ENCODE data around the gene SULF2.
A peak's percentile ranks its signal among the peaks of the same experiment; 100 is the strongest.

Gene SULF2

DNA sequence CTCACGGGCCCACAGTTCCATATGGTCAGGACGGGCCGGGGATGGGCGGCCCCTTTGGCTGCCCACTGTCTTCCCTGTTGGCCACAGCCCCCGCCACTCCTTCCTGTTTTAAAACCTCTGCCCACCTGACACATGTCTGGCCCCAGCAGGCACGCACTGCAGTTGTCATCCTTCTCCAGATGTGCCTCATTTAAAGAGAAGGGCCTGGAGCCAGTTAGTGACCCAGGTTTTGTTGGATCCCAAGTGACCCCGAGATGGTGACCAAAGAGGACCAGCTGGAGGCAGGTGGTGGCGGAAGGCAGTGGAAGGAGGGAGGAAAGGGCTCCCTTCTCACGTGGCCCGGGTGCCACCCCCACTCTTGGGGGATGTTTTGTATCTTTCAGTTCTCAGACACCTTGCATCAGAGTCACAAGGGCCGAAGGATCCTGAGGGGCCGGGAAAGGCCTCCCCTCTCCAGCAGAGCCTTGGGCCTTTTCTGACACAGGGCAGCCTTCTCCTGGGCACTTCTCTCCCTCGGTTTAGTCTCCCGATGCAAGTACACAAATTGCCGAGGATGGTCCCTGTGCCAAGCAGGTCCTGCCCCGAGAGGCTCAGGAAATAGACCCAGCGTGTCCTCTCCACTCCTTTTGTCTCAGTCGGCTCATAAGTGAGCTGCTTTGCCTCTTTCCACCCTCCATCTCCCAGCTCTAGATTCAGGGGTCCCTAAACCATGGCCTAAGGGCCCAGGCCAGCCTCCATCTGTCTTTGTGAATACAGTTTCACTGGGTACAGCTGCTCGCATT, 117.6 kb downstream of the SULF2 start:
- DNase-seq: no peak

DNA sequence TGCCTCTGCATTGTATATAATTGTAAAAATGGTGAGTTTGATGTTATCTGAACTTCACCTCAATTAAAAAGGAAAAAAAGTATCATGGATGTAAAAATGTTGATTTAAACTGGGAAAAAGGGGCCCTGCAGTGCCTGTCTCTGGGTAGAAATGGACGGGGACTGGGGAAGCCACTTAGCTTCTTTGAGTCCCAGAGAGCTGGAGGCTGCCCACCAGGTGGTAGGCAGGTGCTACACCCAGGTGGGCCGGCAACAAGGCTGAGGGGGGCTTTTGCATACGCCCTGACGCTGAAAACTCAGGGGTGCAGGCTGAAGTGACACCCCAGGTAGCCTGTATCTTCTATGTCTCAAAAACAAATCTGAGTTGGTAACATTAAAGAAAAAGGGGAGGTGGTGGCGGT, 118.2 kb downstream of the SULF2 start:
- no peak for DNase-seq

DNA sequence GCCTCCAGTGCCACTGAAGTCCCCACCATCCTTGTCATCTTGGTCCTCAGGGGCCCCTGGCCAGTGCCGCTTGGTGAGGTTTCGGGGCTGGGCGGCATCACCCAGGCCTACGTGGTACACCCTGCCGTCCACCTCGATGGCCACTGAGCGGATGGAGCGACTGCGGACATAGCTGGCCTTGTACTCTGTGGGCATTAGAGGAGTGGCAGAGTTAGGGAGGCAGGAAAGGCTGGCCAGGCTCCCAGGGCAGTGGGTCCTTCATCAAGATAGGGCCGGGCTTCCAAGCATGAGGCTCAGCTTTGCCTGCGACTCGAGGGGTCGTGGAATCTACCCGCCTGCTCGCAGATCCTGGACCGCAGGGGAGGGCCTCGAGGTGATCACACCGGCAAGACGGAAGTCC, 119.0 kb downstream of the SULF2 start:
- DNase-seq: no peak

DNA sequence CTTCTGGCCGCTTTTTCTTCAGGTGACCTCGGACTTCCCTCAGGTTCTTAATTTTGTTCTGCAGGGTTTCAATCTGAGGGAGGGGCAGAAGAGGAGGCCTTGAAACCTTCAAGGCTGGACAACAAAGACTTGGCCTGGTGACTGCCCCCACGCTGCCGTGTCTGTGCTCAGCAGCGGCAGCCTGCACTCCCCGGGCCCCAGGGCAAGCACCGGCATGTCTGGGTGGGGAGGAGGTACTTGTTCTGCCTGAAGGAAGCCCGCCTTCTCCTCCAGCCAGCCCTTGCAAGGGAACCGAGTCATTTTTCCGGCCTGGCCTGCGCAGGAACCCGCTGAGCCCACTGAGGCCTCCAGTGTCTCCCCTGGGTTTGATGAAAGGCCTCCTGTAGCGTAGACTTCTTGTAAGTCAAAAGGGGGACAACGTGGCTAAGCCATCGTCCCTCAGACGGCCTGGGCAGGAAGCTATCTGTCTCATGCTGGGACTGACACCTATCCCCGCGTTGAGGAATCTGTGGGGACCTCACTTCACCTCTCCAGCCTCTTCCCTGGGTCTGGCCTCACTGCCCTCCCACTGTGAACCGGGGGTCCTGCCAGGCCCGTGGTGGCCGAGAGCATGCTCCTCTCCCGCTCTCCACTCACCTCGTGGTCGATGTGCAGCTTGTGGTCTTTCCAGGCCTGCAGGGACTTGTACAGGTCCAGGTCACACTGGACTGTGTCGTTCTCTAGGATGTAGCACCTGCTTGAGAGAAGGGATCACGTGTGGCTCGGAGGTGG, 119.9 kb downstream of the SULF2 start:
- DNase-seq: no peak

DNA sequence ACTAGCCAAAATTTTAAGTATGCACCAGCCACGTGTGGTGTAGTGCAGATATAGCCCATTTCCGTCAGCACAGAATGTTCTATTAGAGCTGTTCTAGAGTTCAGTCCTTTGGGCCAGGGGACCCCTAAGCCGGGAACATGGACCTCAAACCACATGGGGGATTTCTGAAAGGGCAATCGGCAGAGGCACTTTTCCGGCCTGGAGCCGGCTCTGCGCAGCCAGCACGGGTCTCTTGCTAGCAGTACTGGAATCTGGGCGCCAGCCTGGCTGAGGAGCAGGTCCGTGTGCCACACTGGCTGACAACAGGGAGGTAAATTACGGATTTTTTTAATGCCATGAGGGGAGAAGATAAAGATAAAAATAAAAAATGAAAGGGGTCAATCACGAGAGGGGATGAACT, 120.5 kb downstream of the SULF2 start:
- DNase-seq: no peak

DNA sequence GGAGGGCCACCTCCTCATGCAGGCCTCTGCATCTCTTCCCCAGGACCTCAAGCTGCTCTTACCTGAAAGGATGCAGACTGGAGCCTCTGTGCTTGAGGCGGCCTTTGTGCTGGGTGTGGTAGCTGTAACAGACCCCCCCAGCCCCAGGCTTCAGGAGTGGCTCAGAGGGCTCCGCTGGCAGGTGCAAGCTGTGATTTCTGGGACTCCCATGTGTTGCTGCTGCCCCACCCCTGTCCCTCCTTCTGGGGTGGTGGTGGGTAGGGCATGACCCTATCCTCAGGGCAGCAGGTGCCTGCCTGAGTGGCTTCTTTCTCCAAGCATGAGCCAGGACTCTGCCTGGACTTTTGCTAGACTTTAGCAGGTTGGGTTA, 121.2 kb downstream of the SULF2 start:
- DNase-seq: no peak

DNA sequence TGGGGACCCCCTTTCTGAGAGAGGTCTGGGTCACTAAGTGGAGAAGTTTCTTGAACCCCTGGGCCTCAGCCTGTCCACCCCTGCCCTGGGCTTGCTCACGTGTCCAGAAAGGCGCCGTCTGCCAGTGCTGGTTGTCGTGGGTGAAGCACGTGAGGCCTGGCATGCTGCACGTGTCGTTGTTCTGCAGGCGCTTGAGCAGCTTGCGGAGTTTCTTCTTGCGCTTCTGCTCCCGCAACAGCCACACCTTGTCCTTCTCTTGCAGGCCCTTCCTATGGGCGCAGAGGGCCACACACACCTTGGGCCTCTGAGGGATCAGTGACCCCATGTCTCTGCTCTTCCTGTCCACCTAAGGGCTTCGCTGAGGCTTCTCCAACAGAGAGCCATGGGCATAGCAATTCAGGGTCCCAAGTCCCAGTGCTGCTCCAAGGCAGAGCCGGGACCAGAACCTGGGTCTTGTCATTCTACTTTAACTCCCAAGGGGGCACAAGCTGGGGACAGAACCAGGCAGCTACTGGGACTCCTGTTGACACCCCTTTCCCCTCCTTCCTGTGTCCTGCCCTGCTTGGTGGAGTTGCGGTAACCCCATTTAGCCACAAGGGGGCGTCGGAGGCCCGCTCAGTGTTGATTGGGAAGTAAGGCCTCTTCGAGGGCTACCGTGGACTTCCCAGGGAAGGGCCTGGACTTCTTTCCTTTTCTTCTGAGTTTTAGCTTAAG, 121.8 kb downstream of the SULF2 start:
- peak; percentile 31 to 79 (median 59) for DNase-seq

DNA sequence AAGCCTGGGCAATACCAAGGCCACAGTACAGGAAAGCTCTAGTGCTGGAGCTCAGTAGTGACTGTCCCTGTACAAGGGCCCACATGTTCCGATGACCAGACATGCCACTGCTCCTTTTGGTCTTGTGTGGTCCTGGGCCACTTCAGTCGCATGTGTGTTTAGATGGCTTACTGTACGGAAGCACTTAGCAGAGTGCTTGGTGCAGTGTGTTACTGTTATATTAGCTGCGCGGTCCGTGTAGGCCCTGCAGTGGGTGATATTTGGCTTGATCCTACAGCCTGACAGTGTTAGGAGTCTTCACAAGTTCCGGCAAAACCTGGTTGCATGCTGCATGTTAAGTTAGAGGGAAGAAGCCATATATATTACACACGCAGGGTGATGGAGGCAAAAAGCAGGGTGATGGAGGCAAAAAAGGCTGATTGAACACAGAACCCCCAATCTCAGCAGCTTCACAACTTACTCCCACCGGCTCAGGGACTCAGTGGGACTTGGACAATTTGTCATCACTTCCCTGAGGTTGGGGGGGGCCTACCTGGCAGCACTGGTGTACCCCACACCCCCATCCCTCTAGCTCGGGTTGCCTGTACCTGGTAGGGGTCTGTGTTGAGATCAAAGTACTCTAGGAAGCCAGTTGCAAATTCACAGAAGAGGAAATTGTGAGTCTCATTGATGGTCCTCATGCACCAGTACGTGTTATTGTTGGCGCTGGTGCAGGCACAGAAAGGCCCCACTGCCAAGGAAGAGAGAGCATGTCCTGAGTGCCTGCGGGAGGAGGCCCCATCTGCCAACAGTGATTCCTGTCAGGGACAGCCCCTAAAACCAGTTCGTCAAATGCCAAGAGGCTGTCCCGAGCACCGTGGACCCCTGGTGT, 122.6 kb downstream of the SULF2 start:
- no peak for DNase-seq

DNA sequence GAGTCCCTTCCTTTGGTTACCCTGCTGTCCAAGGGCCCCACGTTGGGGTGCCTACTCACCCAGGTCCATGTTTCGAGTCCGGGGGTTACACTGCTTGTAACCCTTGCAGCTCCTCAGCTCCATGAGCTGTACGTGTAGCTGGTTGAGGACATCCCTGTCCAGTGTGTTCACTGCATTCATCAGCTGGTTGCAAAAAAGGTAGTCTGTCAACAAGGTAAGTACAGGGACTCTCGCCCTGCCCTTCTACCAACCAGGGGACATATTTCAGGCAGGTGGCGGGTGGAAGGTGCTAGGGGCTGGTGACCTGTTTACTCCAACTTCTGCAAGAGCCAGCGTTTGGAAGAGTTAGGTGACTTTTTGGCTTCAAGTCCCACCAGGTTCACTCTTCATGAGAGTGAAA, 123.6 kb downstream of the SULF2 start:
- no peak for DNase-seq

DNA sequence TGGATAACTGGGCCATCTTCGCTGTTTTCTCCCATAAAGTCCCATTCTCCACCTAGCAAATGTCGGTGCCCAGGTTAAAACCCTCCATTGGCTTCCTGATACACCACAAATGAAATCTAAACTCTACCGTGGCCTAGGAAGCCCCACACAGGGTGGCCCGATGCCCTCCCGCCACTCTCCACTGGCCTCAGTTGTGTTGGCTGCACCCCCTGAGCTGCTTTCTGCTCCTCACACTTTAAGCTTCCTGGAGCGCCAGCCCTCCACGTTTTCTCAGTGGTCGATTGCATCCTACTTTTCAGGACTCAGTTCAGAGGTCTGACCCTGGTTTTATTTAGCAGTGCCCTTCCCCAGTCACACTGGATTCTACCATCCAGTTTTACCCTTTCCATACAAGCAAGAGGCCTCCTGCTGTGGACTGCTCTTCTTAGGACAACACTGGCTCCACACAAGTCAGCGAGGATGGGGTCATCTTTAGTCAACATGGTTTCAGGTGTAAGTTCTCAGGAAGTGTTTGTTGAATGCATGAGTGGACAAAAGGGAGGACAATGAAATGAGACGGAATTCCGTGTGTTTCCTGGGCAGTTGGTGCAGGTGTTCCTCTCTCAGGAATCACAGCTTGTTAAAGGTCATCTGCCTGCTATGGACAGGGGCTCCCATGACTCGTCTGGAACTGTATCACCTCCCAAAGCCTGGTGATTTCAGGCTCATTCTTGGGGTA, 124.1 kb downstream of the SULF2 start:
- no peak for DNase-seq

DNA sequence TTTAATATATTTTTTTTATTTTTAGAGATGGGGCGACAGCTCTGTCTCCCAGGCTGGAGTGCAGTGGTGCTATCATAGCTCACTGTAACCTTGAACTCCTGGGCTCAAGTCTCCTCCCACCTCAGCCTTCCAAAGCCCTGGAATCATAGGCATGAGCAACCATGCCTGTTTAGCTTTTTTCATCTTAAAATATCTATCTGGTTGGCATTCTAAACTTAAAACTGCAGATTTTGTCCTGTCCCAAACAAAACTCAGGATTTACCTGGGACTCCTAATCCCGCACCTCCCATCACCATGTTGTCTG, 124.7 kb downstream of the SULF2 start:
- no peak for DNase-seq

DNA sequence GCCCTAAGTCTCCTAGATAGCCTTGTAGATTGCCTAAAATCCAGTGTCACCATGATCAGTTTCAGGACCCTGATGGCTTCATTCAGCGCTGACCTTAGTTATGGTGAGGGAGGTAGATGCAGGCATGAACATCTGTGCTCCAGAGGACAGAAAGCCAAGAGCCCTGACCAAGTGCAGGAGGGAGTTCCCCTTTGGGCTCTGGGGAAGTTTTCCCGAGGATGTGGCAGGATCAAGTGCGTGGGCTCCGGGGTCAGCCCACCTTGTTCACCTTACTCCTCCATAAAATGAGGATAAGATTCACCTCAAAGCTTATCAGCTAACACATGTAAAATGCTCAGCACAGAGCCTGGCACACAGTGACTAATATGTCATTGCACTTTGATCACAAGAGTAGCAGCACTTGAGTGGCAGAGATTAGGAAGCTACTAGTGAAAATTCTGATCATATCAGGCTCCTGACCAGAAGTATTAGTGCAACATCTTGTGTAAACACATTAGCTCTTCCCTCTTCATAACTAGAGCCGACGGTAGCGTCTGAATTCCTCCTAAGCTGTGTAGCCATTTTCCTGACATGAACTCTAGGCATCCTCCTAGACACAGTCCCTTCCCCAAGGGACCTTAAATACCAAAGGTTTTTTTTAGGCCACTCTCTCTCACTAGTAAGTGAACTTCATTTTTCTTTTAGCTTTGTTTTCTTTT, 125.2 kb downstream of the SULF2 start:
- DNase-seq: no peak

DNA sequence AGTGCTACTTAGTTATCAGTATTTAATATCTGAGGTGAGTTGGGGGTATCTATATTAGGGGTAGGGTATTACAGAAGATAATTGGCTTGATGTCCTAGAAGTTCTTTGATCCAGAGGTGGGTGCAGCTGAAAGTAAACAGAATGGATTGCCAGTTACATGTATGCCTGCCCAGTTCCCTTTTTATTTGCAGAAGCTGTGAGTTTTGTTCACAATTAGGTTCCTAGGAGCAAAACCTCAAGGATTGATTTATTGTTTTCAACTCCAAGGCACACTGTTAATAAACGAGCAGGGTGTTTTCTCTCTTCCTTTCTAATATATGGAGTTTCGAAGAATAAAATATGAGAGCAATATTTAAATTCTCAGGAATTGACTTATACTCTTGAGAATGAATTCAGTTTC, 129.0 kb downstream of the SULF2 start:
- DNase-seq: no peak

DNA sequence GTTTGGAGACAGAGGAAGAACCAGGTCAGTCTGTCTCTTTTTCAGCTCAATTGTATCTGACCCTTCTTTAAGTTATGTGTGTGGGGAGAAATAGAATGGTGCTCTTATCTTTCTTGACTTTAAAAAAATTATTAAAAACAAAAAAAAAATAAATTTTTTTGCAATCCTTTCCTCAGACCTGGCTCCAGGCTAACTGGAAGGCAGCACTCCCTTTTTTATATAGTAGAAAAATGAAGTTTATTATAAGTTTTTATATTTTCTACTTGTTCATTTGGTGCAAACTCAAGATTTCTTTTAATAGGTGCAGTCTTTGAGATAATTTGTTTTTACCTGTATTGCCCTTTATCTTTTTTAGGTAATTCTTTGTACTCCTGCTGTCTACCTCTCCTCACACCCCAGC, 129.6 kb downstream of the SULF2 start:
- no peak for DNase-seq

DNA sequence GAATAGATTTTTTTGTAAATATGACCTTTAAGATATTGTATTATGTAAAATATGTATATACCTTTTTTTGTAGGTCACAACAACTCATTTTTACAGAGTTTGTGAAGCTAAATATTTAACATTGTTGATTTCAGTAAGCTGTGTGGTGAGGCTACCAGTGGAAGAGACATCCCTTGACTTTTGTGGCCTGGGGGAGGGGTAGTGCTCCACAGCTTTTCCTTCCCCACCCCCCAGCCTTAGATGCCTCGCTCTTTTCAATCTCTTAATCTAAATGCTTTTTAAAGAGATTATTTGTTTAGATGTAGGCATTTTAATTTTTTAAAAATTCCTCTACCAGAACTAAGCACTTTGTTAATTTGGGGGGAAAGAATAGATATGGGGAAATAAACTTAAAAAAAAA, 130.9 kb downstream of the SULF2 start:
- DNase-seq: no peak

DNA sequence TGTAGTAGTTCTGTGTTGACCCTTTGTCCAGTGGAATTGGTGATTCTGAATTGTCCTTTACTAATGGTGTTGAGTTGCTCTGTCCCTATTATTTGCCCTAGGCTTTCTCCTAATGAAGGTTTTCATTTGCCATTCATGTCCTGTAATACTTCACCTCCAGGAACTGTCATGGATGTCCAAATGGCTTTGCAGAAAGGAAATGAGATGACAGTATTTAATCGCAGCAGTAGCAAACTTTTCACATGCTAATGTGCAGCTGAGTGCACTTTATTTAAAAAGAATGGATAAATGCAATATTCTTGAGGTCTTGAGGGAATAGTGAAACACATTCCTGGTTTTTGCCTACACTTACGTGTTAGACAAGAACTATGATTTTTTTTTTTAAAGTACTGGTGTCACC, 131.4 kb downstream of the SULF2 start:
- no peak for DNase-seq

DNA sequence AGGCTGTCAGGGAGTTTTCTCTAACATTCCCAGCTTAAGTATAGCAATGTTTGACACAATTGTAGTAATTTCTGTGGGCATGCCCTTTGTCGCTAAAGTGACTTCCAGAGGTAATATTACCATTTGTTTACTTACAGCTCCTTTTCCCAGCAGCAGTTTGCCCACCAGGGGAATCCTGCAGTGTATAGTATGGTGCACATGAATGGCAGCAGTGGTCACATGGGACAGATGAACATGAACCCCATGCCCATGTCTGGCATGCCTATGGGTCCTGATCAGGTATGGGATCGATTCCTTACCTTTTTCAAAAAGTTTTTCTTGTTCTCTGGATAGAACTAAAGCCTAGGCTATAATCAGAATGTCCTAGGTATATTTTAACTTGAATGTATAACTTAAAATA, 132.5 kb downstream of the SULF2 start:
- DNase-seq: no peak

DNA sequence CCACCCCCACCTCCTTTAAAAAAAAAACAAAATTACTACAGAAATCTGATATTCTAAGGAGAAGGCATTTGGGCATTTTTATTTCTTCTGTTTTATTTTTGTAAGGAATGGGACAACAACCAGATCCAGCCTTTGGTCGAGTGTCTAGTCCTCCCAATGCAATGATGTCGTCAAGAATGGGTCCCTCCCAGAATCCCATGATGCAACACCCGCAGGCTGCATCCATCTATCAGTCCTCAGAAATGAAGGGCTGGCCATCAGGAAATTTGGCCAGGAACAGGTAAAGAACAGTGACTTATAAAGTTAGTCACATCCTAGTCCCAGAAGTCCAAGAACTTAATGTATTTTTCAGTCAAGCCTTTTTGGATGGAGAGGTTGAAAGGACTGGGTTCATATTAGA, 133.0 kb downstream of the SULF2 start:
- DNase-seq: no peak

DNA sequence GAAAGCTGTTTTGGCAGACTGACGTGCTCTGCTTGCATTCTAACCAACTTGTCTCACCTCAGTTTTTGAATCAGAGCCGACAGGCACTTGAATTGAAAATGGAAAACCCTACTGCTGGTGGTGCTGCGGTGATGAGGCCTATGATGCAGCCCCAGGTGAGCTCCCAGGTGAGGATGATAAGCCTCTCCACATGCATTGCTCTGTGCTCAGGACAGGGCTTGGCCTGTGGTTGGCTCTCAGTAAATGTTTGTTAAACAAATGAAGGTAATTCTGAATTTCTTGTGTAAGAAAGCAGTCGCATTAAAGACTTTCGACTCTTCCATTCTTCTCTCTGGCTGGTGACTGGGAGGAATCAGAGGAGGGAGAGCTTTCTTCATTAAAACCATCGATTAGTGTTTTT, 136.3 kb downstream of the SULF2 start:
- DNase-seq: no peak

DNA sequence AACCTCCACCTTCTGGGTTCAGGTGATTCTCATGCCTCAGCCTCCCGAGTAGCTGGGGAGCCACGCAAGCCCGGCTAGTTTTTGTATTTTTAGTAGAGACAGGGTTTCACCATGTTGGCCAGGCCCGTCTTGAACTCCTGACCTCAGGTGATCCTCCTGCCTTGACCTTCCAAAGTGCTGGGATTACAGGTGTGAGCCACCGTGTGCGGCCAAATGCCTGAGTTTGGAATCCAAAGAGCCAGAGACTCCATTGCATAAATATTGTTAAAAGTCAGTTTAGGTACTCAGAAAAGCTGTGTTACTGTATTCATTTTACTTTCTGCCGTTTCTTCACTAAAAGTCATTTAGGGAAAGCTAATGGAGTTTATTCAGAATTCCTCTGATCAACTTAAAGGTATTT, 137.3 kb downstream of the SULF2 start:
- no peak for DNase-seq

DNA sequence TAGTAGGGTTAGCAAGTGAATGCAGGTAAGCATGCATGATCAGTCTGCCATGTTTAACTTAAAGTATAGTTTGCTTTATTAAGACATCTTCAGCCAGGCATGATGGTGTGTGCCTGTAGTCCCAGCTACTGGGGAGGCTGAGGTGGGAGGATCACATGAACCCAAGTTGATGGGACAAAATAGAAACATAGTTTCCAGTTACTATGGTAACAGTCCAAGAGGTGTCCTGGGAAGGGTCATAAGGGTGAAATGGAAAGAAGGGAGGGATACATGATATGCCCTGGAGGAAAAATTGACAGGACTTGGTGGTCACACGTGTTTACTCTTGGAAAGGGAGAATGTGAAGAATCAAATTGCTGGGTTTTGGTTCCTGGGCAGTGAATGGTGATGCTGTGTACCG, 139.6 kb downstream of the SULF2 start:
- DNase-seq: no peak

DNA sequence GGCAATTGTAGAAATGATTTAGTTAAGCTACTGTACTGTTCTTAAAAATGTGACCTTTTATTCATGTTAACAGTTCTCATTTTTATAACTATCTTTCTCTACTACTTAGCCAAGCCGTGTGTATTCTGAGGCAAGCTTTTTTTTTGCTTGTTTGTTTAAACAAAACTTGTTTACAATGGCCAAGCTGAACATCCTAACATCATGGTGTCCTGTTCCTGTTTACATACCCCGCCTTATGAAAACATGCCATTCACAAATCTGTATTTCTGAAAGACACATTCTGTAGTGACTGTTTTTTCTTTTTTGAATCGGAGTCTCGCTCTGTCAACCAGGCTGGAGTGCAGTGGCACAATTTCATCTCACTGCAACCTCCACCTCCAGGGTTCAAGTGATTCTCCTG, 142.7 kb downstream of the SULF2 start:
- DNase-seq: no peak
